ENCODE results near the gene NAV1. TPM values are rescaled to one million over a fixed set of nuclear protein-coding genes. Genes with fewer than 3 reads are reported as not detected.

Gene NAV1
- total and polyA plus RNA-seq, 7 donors = 1.8 to 13.3 (median 8.4) TPM

GRCh38 chr1:201560328-201561194, 21.6 kb downstream of the NAV1 start:
- no peak overlapping the region for H3K27ac ChIP-seq
- no peaks in the 10 kb centered on the region for H3K36me3 ChIP-seq (ENCODE audit: insufficient read depth in 1 of 2, low read depth in 1 of 2)
- no peak for TF ChIP-seq CTCF (IDR thresholded peaks at IDR 0.05)
- intact Hi-C loops (cut with DNase I) = loop anchor here in 1 of 2 donors (5.0 kb wide), 2 partner anchors 57 to 92 kb away; no protein-coding TSS in a partner anchor
- no peaks in the 10 kb centered on the region for H3K4me1 ChIP-seq
- H3K4me3 ChIP-seq = no peak overlapping the region
- WGBS, 3 donors = 66 to 74% (median 69%) methylated on average over 9 of the region's 9 CpGs
- DNase-seq = no peak
- no peaks in the 10 kb centered on the region for H3K27me3 ChIP-seq (ENCODE audit: insufficient read depth in 3 of 3, low read length in 2 of 3)
- no peaks in the 10 kb centered on the region for H3K9me3 ChIP-seq
- no peak for ATAC-seq

- ATAC-seq (no peak), DNase-seq (no peak)
- H3K27ac ChIP-seq = no peak overlapping the region
- 84 to 95% (median 86%) methylated on average over 3 of the region's 3 CpGs for WGBS, 3 donors
- no peaks in the 10 kb centered on the region for H3K9me3 ChIP-seq
- no peaks in the 10 kb centered on the region for H3K4me1 ChIP-seq
- H3K27me3 ChIP-seq (ENCODE audit: insufficient read depth in 3 of 3, low read length in 2 of 3) = no peaks in the 10 kb centered on the region
- intact Hi-C loops (cut with DNase I) = loop anchor here in 1 of 2 donors (5.0 kb wide), 2 partner anchors 56 to 91 kb away; no protein-coding TSS in a partner anchor
- no peak for TF ChIP-seq CTCF (IDR thresholded peaks at IDR 0.05)
- no peak overlapping the region for H3K4me3 ChIP-seq
- no peaks in the 10 kb centered on the region for H3K36me3 ChIP-seq (ENCODE audit: insufficient read depth in 1 of 2, low read depth in 1 of 2)
These were observed 22.3 kb downstream of the NAV1 start for GRCh38 chr1:201561195-201561564.

- no peaks in the 10 kb centered on the region for H3K9me3 ChIP-seq
- intact Hi-C loops (cut with DNase I) = loop anchor here in 1 of 2 donors (5.0 kb wide), 2 partner anchors 56 to 91 kb away; no protein-coding TSS in a partner anchor
- ATAC-seq = no peak
- no peak for DNase-seq
- H3K4me1 ChIP-seq = no peaks in the 10 kb centered on the region
- no peaks in the 10 kb centered on the region for H3K36me3 ChIP-seq (ENCODE audit: insufficient read depth in 1 of 2, low read depth in 1 of 2)
- no peaks in the 10 kb centered on the region for H3K27me3 ChIP-seq (ENCODE audit: insufficient read depth in 3 of 3, low read length in 2 of 3)
- H3K4me3 ChIP-seq = no peak overlapping the region
- TF ChIP-seq CTCF (IDR thresholded peaks at IDR 0.05) = no peak
- H3K27ac ChIP-seq = no peak overlapping the region
These were observed 22.7 kb downstream of the NAV1 start for GRCh38 chr1:201561601-201562000.

- Histone ChIP-seq H3K36me3 (ENCODE audit: insufficient read depth in 1 of 2, low read depth in 1 of 2) (no peaks in the 10 kb centered on the region), H3K27me3 (ENCODE audit: insufficient read depth in 3 of 3, low read length in 2 of 3) (no peaks in the 10 kb centered on the region), H3K4me1 (peaks cover 1% of the 10 kb centered on the region), H3K27ac (peak overlapping the region; percentile 3), H3K4me3 (no peak overlapping the region), H3K9me3 (no peaks in the 10 kb centered on the region)
- intact Hi-C loops (cut with DNase I) = loop anchor here in 1 of 2 donors (5.0 kb wide), 2 partner anchors 55 to 90 kb away; no protein-coding TSS in a partner anchor
- ATAC-seq (peak in 1 of 4 donors; percentile 41), DNase-seq (peak in 1 of 2 donors; percentile 46)
- no peak for TF ChIP-seq CTCF (IDR thresholded peaks at IDR 0.05)
- 50 to 56% (median 55%) methylated on average over 4 of the region's 4 CpGs for WGBS, 3 donors
These were observed 23.3 kb downstream of the NAV1 start for GRCh38 chr1:201562257-201562656.
